ENCODE measurements around the gene DOCK6.
A peak's percentile ranks its signal among the peaks of the same experiment; 100 is the strongest.

DOCK6 gene, protein sequence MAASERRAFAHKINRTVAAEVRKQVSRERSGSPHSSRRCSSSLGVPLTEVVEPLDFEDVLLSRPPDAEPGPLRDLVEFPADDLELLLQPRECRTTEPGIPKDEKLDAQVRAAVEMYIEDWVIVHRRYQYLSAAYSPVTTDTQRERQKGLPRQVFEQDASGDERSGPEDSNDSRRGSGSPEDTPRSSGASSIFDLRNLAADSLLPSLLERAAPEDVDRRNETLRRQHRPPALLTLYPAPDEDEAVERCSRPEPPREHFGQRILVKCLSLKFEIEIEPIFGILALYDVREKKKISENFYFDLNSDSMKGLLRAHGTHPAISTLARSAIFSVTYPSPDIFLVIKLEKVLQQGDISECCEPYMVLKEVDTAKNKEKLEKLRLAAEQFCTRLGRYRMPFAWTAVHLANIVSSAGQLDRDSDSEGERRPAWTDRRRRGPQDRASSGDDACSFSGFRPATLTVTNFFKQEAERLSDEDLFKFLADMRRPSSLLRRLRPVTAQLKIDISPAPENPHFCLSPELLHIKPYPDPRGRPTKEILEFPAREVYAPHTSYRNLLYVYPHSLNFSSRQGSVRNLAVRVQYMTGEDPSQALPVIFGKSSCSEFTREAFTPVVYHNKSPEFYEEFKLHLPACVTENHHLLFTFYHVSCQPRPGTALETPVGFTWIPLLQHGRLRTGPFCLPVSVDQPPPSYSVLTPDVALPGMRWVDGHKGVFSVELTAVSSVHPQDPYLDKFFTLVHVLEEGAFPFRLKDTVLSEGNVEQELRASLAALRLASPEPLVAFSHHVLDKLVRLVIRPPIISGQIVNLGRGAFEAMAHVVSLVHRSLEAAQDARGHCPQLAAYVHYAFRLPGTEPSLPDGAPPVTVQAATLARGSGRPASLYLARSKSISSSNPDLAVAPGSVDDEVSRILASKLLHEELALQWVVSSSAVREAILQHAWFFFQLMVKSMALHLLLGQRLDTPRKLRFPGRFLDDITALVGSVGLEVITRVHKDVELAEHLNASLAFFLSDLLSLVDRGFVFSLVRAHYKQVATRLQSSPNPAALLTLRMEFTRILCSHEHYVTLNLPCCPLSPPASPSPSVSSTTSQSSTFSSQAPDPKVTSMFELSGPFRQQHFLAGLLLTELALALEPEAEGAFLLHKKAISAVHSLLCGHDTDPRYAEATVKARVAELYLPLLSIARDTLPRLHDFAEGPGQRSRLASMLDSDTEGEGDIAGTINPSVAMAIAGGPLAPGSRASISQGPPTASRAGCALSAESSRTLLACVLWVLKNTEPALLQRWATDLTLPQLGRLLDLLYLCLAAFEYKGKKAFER (N-terminal part only)

DNA sequence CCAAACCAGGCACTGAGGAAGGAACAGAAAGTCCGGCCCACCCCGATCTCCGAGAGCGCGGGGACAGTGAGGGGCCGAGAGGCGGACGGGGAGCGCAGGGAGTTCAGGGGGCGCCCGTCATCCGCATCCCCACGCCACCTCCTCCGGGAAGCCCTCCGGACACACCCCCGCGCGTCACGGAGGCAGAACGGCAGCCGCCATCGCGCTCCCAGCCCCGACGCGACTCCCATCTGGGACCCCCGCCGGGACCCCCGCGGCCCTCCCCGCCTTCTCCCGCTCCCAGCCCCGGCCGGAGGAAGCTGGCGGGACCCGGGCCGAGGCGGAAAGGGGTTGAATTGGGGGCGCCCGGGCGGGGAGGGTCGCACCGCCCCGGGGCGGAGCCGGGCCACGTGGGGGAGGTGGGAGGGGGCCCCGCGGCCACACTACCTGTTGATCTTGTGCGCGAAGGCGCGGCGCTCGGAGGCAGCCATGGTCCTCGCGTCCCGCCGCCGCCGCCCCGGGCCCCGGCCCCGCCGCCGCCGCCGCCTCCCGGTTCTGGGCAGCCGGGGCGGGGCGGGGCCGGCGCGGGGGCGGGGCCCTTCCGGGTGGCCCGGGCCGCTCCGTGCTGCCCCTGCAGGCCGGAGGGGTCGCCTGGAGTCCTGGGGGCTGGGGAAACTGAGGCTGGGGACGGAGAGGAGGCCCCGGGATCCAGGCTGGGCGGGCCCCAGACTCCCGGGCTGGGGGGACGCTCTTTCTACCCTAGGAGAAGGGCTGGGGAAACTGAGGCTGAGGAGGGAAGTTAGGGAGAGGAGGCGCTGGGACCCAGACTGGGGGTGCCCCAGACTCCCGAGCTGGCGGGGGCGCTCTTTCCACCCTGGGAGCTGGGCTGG is at the start of gene DOCK6:
Gene DOCK6, minus strand, starts transcription at position 554 of the 869 bp plus-strand sequence. Its CDS starts 84 bp downstream, at position 470.
- DNase-seq = peak; percentile 29 to 33

- DNase-seq = no peak
Measured at GRCh38 chr19:11306337-11306736, 44.0 kb upstream of the DOCK6 start.

- DNase-seq = no peak
Measured at GRCh38 chr19:11304936-11305335, 42.6 kb upstream of the DOCK6 start.

DNA sequence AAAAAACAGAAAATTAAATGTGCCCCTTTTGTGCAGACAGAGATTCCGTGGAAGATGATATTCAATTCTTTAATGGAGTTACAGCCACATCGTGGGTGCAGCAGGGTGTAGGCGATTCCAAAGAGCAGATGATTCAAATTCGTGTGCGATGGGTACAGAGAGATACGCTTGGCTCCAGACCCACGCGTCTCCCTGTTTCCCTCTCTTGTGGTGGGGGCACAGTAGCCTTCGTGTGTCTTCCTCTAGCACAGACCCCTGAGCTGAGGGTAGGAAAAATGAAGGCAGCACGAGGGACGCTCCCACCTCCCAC is 38.4 kb upstream of the DOCK6 start:
- DNase-seq = no peak

- DNase-seq = no peak
Measured at GRCh38 chr19:11299946-11300810, 37.9 kb upstream of the DOCK6 start.

DNA sequence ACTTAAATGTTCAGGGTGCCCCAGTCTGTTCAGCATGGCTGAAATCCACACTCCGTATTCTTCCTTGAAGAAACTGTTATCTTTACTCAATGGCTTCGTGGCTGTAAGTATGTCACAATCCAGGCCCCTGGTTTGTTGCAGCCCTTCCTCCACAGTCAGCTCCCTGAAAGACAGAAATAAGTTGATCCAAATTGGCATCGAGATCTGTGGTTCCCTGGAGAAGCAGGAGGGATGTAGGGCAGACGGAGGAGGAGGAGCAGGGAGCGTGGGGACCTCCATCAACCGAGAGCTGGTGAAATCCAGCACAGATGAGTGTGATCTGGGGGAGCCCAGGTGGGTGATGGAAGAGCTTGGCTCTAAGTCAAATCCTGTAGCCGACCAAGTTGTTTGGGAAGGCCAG is 33.9 kb upstream of the DOCK6 start:
- no peak for DNase-seq

GRCh38 chr19:11295665-11296245 is 33.4 kb upstream of the DOCK6 start, which contains the start of gene TSPAN16:
TSS of gene TSPAN16 (plus strand) at chr19:11296160. CDS start at chr19:11296298, 138 bp downstream.
- DNase-seq = no peak

DNA sequence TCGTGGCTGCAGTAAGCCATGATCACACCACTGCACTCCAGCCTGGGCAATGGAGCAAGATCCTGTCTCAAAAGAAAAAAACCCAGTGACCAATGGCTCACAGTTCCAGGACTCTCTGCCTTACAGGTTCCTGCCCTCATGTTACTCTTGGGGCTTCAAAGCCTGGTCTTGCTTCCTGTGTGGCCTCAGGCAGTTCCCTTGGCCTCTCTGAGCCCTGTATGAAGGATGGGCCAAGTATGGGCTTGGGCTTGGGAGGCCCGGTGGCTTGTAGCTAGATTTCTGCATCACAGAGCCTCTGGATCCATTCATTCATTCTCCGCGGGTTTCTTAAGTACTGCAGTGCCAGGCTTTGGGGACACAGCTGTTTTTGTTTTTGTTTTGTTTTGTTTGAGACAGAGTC is 32.9 kb upstream of the DOCK6 start:
- no peak for DNase-seq

GRCh38 chr19:11293433-11294389 is 31.4 kb upstream of the DOCK6 start:
- peak; percentile 89 to 92 for DNase-seq

GRCh38 chr19:11291991-11292390 is 29.7 kb upstream of the DOCK6 start:
- DNase-seq = no peak

GRCh38 chr19:11291415-11291814 is 29.1 kb upstream of the DOCK6 start:
- no peak for DNase-seq

DNA sequence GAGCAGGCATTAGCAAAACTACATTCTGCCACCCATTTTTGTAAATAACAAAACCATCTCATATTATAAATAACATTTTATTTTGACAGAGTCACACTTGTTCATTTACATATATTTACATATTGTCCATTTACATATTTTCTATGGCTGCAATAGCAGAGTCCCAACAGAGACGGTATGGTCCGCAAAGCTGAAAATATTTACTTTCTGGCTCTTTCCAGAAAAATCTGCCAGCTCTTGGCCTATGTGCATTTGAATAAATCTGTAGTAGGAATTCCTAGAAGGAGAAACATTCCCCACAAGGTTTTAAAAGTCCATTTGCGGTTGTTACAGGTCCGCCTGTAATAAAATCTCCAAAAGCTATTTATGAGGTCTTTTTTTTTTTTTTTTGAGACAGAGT is 27.9 kb upstream of the DOCK6 start:
- no peak for DNase-seq

DNA sequence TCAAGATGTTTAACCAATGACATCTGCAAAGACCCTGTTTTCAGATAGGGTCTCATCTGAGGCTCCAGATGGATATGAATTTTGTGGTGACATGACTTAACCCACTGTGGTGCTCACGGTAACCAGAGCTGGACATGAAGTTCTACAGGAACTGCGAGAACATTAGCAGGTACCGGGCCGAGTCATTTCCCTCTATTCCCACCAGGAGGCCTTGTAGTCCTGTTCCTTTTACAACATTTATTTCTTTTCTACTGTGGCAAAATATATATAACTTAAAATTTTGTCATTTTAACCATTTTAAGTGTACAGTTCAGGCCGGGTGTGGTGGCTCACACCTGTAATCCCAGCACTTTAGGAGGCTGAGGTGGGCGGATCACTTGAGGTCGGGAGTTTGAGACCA is 26.0 kb upstream of the DOCK6 start:
- DNase-seq = no peak

GRCh38 chr19:11286312-11286974 is 24.1 kb upstream of the DOCK6 start:
- DNase-seq = no peak

DNA sequence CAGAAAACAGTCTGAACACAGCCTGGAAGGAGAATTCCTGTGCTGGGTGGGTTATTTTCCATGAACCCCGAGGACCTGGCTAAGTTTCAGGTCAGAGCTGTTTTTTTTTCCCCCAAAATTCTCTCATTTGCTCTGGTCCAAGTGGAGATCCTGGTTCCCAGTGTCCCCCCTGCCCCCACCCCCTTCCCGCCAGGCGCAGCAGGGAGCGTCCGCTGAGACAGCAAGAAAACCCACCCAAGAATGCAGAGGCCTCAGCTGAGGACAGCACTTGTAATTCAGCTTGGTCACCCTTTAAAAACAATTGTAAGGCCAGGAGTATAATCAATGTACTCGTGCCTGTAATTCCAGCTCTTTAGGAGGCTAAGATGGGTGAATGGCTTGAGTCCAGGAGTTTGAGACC is 22.2 kb upstream of the DOCK6 start:
- no peak for DNase-seq

DNA sequence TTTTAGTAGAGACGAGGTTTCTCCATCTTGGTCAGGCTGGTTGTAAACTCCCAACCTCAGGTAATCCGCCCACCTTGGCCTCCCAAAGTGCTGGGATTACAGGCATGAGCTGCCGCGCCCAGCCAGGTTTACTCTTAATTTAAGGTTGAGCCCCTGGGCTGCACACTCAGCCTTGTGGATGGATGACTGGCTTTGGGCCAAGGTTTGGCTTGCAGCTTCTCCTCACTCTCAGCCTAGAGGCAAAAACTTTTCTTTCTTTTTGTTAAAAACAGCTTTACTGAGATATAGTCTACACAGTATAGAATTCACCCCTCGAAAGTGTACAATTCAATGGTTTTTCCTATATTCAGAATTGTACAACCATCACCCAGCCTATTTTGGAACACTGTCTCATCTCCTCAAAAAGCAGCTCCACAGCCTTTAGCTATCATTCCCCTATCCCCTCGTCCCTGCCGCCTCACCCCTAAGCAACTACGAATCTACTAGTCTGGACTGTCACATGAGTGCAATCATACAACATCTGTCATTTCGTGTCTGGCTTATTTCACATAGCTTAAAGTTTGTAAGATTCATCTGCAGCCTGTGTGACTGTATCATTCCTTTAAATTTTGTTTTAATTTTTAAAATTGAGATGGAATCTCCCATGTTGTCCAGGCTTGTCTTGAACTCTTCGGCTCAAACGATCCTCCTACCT is 19.2 kb upstream of the DOCK6 start:
- DNase-seq = no peak

DNA sequence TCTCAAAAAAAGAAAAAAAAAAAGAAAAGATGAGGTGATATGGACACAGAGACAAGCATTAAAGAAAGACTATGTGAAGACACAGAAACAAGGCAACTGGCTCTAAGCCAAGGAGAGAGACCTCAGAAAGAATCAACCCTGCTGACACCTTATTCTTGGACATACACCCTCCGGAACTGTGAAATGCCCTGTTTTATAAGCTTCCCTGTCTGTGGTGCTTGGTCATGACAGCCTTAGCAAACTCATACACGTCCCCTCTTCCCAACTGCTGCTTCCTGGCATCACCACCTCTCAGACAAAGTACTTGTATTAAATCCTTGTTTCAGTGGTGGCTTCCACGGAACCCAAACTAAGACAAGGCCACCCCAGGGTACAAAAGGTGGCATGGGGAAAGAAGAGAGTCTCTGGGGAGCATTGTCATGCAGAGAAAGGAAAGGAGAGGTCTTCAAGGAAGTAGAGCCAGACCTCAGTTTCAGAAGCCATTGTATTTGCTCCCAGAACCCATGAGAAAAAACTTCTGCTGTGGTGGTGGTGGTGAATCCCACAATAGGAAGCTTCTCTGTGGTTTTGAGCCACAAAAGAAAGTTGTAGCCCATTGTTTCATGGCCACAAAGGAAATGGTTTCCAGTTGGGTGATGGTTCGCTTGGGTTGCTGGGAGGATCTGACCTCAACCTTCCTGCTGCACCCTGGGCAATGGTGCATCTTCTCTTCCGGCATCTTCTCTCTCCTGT is 17.3 kb upstream of the DOCK6 start:
- DNase-seq = peak; percentile 13 to 35

All from activated CD4-positive, alpha-beta T cell treated with anti-CD3 and anti-CD28 coated beads, Interleukin-2, amount 50 U/mL, for 48 hours (primary cell).